Embryonic facial prominence (tissue), 1 donor: ENCODE measurements around the gene FOXO1.

Source experiments
- DNase-seq: peaks from one replicate; pipeline ENCODE4 v3.0.0-alpha.2; 2016; ENCODE audit errors: extremely low spot score

FOXO1 gene

GRCh38 chr13:40580566-40581276, 85.7 kb downstream of the FOXO1 start:
- DNase-seq = no peak

GRCh38 chr13:40579535-40579934, 86.9 kb downstream of the FOXO1 start:
- no peak for DNase-seq

GRCh38 chr13:40578055-40578454, 88.4 kb downstream of the FOXO1 start:
- no peak for DNase-seq

GRCh38 chr13:40576369-40576768, 90.1 kb downstream of the FOXO1 start:
- no peak for DNase-seq

GRCh38 chr13:40572961-40573360, 93.5 kb downstream of the FOXO1 start:
- DNase-seq = no peak

GRCh38 chr13:40571338-40571963, 95.0 kb downstream of the FOXO1 start:
- no peak for DNase-seq

- DNase-seq = no peak
Measured at GRCh38 chr13:40570930-40571329, 95.5 kb downstream of the FOXO1 start.

- no peak for DNase-seq
Measured at GRCh38 chr13:40569024-40569350, 97.5 kb downstream of the FOXO1 start.

- DNase-seq = no peak
Measured at GRCh38 chr13:40568246-40569023, 98.0 kb downstream of the FOXO1 start.

- DNase-seq = no peak
Measured at GRCh38 chr13:40566811-40567210, 99.6 kb downstream of the FOXO1 start.

GRCh38 chr13:40565282-40566148, 100.9 kb downstream of the FOXO1 start:
- DNase-seq = no peak

- DNase-seq = no peak
Measured at GRCh38 chr13:40564342-40565001, 102.0 kb downstream of the FOXO1 start.

GRCh38 chr13:40563350-40564125, 102.9 kb downstream of the FOXO1 start:
- no peak for DNase-seq

GRCh38 chr13:40562975-40563349, 103.5 kb downstream of the FOXO1 start:
- no peak for DNase-seq

- no peak for DNase-seq
Measured at GRCh38 chr13:40559915-40560314, 106.5 kb downstream of the FOXO1 start.

- no peak for DNase-seq
Measured at GRCh38 chr13:40558656-40559055, 107.8 kb downstream of the FOXO1 start.

GRCh38 chr13:40556453-40556852, 110.0 kb downstream of the FOXO1 start:
- no peak for DNase-seq

- DNase-seq = no peak
Measured at GRCh38 chr13:40553356-40553755, 113.1 kb downstream of the FOXO1 start.

- no peak for DNase-seq
Measured at GRCh38 chr13:40552895-40553294, 113.5 kb downstream of the FOXO1 start.

- no peak for DNase-seq
Measured at GRCh38 chr13:40550130-40550529, 116.3 kb downstream of the FOXO1 start.
